NOMO-1 (cell line): ENCODE results near the gene KDM3A.

Experiments used
- DNase-seq, 2 experiments: peaks; one replicate each; lab custom pipeline; 2025; ENCODE audit not compliant: unreplicated experiment in 2 of 2; lab: John Stamatoyannopoulos, UW

KDM3A gene

GRCh38 chr2:86434290-86434689 lies 6.9 kb upstream of the KDM3A start:
- no peak for DNase-seq

DNA sequence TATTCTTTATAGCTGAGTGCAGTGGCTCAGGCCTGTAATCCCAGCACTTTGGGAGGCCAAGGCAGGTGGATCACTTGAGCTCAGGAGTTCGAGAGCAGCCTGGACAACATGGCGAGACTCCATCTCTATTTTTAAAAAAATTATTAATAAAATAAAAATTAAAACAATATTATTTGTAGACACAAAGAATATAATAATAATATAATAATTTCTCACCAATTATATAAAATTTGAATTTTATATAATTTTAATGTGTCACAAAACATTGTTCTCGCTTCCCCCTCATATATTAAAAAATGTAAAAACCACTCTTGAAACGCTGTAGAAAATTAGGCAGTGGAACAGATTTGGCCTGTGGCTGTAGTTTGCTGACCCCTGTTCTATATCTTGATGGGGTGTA lies 5.6 kb upstream of the KDM3A start:
- no peak for DNase-seq

- no peak for DNase-seq
Measured at GRCh38 chr2:86436328-86436727, 4.8 kb upstream of the KDM3A start.

DNA sequence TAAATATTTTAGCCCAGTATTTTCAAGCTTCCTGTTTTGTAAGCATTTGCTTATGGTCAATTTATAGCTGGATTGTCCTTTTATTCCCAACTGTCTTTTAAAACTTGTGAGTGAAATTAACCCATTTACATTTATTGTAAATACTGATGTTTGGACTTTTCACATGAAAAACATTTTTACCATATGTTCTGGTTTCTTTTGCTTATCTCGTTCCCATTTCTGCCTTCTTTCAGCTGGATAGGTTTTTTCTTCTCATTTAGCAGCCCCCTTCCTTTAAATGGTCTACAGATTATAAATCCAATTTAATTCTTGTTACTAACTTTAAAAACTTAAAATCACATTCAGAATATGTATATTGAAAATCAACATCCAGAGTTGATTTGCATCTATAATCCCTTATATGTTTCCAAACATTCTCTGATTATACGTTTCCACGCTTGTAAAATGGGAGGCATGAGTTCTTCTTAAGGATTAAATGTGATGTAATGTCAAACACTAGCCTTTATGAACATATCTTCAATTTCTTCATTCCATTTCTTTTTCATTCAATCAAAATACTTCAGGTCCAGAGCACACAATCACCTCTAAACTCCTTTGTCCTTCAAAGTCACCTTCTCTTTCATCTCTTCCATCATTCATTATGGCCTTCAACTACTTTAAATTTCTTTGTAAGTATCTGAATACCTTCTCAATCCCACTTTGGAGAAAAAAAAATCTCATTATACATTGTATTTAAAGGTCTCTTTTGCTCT lies 1.1 kb upstream of the KDM3A start:
- no peak for DNase-seq

DNA sequence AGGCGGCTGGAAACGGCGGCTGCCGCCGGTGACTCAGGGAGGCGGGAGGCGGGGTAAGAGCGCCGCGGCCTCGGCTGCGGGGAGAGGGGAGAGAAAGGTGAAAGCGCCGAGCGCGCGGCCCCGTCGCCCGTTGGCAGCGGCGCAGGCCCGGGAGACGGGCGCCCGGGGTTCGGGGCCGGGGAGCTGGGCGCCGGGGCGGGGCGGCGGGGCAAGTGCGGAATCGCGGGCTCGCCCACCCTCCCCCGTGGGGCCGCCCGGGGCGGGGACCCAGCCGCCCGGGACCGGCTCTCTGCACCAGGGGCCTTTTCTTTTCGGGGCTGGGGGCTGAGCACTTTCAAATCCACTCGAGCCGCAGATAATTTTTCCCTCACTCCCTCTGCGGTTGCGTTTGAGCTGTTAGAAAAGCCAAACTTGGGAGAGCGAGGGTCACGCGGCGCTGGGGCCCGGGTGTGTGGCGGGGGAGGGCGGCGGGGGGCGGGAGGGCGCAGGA lies 266 bp downstream of the KDM3A start:
- no peak for DNase-seq

DNA sequence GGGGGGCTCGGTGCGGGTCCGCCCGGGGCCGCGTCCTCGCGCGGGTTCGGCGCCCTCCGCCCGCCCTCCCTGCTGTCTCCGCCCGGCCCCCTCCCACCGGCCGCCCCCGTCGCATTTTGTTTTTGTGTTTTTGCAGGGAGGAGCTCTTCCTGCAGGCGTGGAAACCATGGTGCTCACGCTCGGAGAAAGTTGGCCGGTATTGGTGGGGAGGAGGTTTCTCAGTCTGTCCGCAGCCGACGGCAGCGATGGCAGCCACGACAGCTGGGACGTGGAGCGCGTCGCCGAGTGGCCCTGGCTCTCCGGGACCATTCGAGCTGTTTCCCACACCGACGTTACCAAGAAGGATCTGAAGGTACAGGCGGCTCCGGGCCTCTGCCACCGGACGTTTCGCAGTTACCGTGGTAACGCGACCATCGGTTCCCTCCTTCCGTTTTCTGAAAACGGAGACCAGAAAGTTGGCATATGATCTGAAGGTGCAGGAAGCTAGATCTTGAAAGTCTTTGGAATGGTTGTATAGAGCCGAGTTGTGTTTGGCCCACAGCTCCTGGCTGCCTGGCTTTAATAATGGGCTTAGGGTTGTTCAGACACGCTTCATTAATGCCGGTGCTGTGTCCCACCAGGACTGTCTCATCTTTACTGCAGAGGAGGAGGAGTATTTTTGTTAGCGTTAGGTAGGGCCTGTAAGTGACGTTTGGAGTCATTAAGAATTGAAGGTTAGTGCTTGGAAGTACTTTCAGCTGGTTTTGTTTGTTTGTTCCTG lies 891 bp downstream of the KDM3A start:
- peak; percentile 45 to 58 for DNase-seq

- DNase-seq = peak; percentile 29 to 36
Measured at GRCh38 chr2:86442642-86443005, 1.5 kb downstream of the KDM3A start.

DNA sequence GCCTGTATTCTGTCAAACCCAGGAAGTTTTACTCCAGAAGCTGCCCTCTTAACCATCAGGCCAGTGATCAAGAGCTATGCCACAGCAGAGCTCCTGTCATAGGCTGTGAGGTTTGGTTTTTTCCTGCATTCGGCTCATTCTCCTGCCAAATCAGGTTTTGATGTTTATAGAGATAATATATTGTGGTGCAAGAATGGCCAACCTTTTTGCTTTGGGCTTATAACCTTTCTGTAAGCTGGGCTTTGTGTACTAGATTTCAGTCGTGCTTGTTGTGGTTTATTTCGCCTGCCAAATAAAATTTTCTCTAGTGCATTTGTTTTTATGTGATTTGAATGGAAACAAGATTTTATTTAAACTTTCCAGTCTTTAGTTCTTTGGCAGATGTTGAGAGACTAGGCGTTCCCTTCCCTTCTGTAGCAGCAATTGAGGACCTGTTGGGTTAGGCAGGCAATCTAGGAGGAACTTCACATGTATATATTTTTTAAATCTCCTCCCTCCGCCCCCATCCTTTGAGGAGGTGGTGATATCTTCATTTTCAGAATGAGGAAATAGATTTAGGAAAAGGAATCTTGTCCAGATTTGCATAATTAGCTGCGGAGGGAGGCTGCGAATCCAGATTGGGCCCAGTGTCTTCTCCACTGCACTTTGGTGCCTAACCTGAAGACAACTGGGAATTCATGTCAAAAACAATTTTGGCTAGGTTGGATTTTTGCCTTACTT lies 2.6 kb downstream of the KDM3A start:
- DNase-seq = no peak

GRCh38 chr2:86445436-86445835 lies 4.3 kb downstream of the KDM3A start:
- DNase-seq = no peak

DNA sequence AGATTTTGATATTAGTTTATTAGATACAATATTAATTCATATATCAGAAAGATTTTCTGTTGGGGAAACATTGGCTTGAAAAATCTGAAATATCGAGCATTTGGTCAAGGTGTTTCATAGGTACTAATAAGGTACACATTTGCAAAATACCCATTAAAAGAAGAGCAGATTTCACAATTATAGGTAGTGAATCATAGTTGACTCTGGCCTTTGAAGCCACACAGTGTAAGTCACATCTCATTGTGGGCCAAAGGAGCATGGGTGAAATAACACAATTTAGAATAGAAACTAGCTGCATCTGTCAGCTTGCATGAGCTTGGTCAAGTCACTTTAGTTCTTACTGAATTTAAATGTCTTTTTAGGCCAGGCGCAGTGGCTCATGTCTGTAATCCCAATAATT lies 4.9 kb downstream of the KDM3A start:
- no peak for DNase-seq

DNA sequence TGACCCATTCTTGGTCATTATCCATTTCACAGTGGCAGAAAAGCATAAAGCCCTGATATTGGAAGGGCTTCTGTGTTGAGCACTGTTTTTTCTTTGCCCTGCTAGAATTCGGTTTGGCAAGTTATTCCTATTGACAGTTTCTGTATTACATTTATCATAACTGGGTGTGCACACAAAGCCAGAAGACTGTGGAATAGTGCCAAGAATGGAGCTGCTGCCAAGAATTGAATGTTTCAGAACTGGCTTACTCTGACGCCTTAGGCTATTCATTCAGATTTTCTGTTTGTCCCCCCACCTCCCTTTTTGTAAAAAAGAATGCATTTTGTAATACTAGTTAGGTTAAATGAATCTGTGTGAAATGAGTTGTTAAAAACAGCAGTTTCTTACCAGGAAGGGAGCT lies 12.7 kb downstream of the KDM3A start:
- no peak for DNase-seq

DNA sequence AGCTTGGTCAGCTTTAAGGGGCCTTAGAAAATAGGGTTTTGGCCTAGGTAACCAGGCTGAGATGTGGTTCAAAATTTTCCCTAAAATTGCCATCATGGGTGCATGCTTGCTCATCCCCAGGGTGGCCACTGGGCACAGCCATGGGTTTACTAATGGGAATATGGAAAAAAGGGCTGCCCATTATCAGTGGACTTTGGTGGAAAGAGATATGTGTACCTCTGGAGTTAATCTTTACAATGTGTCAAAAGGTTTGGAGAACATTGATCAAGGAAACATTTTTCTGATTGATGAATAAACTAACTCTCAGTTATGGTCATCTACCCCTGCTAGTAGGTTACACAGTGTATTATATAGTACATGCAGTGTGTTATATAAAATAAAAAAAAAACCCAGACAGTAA lies 13.1 kb downstream of the KDM3A start:
- DNase-seq = no peak

- DNase-seq = no peak
Measured at GRCh38 chr2:86455181-86455580, 14.0 kb downstream of the KDM3A start.

- no peak for DNase-seq
Measured at GRCh38 chr2:86461042-86461743, 20.0 kb downstream of the KDM3A start.

- DNase-seq = no peak
Measured at GRCh38 chr2:86464652-86465051, 23.5 kb downstream of the KDM3A start.

- no peak for DNase-seq
Measured at GRCh38 chr2:86466306-86466705, 25.1 kb downstream of the KDM3A start.

DNA sequence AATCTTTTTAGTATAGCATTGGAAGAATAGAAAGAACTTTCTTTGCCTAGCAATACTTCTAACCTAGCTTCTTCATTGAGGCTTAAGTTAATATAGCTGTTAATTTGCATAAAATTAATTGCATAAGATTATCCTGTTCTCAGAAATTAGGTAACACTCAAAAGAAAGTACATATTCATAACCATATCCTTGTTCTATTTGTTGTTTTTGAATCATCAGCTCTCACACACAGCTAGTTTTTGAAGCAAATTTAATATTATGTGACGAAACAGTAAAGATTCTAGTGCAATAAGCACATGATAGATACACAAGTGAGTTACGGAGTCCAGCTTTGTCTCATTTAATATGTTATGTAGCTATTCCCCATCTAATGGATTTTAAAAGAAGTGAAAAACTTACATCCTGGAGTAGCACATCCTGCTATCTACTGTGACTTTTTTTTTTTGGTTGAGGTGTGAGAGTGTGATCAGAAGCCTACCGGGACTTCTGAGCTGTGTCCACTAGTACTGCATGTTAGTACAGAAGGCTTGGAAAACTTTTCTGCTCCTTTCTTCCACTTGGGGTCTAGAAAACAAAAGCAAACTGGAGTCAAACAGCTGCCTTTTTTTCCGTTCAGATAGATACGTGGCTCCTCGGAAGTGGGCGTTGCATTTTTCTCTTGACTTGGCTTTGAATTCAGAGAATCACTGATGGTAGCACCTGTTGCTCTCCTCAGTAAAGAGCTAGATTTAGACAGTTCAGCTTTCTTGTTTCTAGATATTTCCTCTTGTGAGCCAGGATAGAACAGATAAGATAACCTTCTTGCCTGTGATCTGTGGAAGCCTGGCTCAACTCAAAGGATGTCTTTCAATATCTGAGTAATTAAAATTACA lies 27.2 kb downstream of the KDM3A start:
- no peak for DNase-seq

GRCh38 chr2:86470890-86471289 lies 29.7 kb downstream of the KDM3A start:
- no peak for DNase-seq

DNA sequence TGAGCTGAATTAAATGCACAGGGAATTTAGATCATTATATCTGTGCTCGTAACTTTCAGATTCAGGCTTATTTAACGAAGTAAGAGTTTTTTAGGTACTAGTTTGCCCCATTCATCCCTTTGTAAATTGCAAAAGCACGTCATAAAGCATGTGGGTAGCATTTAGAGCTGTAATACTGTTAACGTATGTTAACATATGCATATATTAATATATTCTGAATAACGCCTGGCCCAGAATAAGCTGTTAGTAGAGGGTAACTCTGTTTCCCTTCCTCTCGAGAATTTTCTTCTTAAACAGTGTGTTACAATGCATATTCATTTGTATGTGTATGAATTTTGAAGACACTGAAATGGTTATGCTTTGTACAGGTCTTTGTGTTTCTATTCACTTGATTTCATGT lies 30.5 kb downstream of the KDM3A start:
- no peak for DNase-seq

DNA sequence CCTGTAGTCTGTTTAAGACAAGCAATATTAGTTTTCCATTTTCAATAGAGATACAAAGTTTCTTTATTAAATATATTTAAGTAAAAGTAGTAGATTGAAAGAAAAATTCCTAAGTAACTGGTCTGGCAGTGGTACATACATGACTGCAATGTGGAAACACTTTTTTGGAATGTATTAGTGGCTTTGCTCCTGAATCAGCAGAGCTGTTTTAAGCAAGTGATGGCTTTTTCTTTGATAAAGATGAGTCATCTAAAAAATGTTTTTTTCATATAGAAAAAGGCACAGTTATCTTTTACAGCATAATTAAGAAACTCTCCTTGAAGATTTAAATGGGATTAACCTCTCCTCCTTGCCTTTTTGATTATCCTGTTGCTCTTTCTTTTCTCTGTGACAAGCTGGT lies 34.9 kb downstream of the KDM3A start:
- no peak for DNase-seq
